Fibroblast of upper back skin (primary cell): ENCODE results near the gene HMX1.

Source experiments
- DNase-seq: peaks from one replicate; pipeline ENCODE4 v3.0.0-alpha.2; 2013

The HMX1 gene

DNA sequence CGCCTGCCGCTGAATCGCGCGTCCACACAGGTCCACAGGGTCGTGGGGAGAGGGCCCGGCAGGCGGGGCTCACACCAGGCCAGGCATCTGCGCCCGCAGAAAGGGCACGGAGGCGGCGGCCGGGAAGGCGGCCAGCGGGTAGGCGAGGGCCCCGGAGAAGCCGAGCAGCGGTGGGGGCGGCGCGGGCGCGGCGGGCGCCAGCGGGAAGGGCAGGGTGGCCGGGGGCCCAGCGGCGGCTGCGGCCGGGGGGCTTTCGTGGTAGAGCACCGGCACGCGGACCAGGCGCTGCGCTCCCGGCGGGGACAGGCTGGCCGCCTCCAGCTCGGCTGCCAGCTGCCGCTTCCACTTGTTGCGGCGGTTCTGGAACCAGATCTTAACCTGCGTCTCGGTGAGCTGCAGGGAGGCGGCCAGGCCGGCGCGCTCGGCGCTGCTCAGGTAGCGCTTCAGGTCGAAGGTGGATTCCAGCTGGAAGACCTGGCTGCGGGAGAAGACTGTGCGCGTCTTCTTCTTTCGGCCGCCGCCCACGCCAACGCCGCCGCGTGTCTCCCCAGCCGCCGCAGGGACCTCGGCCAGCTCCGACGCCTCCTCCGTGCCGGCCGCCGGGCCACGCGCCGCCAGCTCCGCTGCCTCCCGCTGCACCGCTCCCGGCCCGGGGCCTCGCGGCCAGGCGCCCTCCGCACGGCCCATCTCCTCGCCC lies 3.9 kb downstream of the HMX1 start:
- no peak for DNase-seq

DNA sequence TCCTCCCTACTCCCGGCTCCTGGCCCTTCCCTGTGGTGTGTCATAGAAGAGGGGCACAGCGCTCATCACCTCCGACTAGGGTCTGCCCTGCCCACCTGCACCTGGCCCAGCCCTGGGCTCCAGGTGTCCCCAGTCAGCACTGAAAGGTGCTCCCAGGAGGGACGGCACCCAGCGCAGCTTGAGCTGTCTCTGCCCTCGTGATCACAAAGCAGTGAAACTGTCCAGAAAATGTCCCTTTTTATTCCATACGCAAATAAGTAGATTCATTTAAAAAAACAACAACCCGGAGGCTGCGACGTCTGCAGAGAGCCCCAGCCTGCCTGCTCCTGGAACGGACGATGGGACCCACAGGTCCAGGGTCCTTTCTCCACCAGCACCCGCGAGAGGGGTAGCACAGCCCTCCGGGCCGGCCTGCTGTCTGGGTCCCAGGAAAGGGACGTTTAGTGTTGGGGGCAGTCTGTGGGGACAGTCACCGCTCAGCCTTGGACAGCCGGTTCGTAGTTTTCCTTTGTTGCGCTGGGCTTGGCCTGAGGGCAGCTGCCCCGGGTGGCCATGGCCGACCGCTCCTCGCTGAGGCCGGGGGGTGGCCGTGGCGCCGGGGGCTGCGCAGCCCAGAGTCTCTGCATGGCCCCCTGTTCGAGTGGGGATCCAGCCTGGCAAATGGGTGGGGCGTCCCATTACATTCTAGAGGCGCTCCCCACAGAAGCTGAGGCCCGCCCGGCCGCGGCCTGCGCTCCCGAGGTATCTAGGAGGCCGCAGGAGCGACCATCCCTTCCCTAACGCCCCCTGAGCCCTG lies 4.6 kb downstream of the HMX1 start:
- no peak for DNase-seq

DNA sequence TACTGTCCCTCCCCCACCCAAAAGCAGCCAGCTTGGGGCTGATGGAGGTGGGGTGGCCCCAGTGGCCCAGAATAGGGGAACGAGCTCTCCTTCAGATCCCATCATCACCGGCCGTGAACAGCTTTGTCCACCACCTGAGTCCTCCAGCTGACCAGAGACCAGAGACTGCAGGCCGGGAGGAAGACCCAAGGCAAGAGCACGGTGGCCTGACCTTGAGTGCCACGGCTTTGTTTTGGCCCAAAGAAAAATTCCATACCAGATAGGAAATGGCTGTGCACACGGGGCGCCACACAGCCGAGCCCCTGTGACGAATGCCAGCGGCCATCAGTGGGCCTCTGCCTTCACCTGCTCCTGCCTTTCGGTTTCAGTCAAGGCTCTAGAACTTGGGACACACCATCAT lies 5.2 kb downstream of the HMX1 start:
- no peak for DNase-seq

DNA sequence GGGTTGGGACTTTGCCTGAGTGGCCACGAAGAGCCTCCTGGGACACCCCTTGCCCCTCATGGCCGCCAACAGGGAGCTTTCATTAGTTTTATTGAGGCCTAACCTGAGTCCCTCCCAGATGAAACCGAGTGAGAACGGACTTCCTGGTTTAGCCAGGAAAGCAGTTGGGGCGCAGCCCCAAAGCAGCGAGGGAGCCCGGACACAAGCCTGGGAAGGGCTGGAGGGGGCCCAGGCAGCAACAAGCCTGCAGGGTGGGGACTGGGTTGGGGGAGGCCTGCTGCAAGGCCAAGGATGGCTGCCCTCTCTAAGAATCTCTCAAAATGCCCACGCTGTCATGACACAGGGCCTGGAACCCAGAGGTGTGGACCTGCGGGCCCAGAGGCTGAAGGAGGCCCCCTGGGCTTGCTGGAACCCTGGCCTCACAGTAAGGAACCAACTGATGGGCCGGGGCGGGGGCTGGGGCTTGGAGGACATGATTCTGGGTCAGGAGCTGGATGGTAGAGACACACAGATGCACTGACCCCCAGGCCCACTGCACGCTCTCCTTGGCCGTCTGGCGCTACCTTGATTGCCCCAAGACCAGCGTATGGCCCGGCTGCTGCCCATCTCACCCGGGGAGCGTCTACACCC lies 5.8 kb downstream of the HMX1 start:
- no peak for DNase-seq

DNA sequence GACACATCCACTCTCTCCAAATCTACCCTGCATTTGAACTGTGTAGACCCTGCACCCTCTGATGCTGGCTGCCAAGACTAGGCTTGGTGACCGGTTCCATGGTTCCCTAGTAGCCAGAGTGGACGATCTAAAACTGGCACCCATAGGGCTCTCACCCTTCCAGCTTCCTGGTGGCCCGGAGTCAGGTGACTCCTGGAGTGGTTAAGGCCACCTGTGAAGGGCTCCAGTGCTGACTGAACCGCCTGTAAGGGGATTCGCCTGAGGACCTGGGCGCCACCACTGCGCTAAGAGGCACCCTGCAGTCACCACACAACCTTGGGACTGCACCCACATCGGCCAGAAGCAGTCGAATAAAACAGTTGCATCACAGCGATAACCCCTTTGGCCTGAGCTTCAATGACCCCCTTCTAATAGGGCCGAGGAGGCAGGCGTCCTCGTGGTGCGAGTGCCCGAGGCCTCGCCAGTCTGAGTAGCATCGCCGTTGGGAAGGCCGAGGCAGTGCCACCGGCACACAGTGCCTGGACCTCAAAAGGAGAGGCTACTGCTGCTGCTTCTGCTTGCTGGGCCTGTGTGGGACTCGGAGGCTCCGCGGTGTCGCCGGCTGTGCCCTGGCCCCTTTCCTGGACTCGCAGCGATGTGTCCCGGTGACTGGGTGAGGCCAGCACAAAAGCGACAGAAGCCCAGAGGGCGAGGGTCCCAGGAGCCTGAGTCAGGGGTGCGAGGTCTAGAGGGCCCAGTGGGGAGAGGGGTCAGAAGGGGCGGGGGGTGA lies 6.5 kb downstream of the HMX1 start:
- no peak for DNase-seq

DNA sequence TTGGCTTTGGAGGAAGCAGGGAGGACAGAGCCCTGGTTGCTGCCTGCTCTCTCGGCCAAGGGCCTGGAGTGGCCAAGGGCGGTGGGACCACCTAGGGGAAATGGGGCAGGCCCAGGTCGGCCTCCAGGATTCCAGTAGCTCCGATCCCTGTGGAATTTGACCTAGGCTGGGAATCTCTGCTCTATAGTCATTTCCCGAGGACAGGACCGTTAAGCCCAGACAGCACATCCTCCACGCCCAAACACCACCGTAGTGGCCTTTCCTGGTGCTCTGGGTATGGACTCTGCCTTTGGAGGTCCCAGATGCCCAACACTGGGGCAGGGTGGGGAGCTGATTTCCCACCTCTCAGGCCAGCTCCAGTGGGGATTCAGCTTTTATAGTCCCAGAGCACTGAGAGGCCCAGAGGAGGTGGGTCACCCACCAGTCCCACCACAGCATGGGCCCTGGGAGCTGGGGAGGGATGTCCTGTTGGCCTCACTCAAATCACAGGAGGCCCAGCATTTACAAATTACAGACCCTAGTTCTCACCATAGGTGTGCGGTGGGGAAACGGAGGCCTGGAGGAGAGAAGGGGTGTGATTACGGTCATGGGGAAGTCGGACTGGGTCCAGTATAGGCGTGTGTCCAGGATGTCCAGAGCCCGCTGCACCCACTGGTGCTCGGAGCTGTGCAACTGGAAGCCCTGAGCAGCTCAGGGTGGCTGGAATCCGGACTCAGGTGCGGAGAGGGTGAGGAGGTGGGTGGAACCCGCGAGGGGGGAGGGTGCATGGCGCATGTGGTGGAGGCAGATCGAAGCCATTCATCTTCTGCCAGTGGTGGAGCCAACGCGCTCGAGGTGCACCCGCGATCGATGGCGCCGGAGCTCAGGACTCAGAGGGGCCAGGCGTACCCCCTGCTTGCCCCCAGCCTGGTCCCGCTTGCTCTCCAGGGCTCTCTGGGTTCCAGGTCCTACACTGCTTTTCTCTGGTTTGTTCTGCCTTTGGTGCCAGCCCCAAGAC lies 7.7 kb downstream of the HMX1 start:
- DNase-seq, result no peak

DNA sequence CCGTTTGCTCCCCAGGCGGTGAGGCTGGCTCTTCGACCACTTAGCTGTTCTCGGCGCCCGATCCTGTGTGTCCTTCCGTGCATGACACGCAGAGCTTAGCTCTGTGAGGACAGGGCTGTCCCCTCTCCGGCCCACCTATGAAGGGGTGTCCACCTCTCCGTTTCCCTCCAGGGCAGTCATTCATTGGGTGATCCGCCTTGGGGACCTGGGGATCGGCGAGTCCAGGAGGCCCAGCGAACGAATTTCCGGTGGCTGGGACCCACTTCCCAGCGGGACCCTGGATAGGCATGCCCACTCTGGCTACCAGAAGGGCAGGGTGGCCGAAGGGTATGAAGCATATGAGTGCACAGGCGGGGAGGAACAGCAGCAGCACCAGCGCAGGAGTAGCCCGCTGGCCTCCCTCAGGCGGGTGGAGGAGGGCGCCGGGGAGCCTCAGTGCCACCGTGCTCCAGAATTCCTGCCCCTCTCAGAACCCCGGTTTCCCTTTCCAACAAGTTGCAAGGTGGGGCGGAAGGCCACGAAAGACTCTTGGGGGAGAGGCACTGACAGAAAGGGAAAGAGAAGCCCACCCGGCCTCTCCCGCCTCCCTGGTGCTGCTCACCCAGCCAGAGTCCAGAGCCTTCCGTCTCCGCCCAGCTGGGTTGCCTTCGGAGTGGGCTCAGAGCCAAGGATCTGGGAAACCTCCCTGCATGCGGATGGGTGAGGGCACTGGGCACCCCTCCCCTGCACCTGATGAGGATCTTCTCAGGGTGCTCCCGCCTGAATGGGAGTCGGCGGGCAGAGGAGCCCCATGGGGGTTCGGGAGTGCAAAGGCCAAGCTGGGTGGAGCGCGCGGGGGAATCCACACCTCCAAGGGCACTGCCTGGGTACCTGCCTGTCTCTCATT lies 8.6 kb downstream of the HMX1 start:
- no peak for DNase-seq

DNA sequence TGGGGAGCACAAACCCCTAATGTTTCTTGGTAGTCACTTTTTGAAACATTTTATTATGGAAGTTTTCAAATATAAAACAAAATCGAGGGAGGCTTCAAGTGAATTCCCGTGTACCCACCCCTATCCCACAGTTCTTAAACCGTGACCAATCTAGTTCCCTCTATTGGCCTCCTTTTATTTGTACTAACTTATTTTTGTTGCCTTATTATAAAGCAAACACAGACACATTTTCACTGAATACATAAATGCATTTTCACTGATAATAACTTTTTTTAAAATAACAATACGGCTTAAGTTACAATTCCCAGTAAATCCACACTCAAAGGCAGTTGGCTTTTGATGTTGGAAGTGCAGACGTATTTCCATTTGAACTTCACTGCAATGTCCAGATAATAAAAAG lies 9.3 kb downstream of the HMX1 start:
- DNase-seq, result no peak

DNA sequence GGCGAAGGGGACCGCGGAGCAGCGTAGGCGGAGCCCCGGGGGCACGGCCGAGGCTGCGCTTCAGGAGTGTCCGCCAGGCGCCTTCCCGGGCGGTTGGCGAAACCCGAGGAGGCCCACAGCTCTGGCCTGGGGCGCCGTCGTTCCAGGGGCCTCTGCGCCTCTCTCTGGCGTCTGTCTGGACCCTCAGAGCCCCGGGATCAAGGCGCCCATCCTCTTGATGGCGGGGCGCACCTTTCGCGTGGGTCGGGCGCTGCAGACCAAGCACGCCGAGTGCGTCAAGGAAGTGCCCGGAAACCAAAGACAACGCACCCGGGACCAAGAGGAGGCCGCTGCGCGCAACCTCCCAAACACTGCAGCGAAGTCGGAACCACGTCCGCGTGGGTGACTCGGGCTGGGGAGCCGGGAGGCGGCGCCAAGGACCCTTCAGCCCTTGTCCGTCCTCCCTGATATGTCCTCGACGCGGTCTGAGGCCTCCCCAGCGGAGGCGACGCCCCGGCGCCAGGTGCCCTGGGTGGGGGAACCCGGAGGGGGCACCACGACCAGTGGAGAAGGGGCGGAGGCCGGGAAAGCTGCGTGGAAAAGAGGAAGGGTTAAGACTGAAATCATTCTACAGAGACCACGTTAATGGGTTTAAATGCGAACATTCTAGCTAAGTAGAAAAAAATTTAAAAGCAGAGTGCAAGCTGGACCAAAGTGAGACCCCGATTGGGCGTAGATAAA lies 9.9 kb downstream of the HMX1 start:
- DNase-seq, result no peak

GRCh38 chr4:8860892-8861575 lies 10.6 kb downstream of the HMX1 start:
- no peak for DNase-seq

GRCh38 chr4:8860096-8860891 lies 11.3 kb downstream of the HMX1 start:
- DNase-seq, result no peak

DNA sequence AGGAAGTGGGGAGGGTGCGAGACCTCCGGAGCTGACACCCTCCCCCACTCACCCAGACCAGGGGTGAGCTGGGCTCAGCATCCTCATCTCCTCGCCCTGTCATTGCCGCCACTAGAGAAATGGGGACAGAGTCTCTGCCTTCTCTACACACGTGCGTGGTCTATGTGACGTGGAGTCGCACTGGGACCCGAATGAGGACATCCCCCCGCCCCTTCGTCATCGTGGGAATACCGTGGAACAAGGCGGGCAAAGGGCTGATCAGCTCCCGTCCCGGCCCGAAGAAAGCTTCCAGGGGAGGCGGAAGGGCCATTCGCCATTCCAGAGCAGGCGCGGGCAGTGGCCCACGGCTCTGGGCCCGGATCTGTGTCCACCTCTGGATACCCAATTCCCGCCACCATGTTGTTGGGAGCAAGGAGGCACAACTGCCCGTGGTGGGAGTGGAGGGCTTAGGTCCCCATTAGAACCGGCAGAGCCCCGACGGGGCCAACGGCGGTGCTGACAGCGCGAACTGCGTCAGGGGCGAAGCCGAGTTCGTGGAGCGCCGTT lies 12.0 kb downstream of the HMX1 start:
- DNase-seq, result no peak

- DNase-seq, result no peak
Measured at GRCh38 chr4:8858701-8859210, 12.9 kb downstream of the HMX1 start.

- no peak for DNase-seq
Measured at GRCh38 chr4:8857766-8858700, 13.6 kb downstream of the HMX1 start.

GRCh38 chr4:8856835-8857621 lies 14.6 kb downstream of the HMX1 start:
- DNase-seq, result no peak

- no peak for DNase-seq
Measured at GRCh38 chr4:8855818-8856245, 15.8 kb downstream of the HMX1 start.
